Mesodermal cell (in vitro differentiated cells): Measurements from ENCODE around the gene ZPBP2.
"Not testable (repeated sequence)": the region's sequence is repeated elsewhere in the genome, so short reads cannot be mapped to it uniquely, and the experiment has no call there.

Experiments used
- H3K27ac ChIP-seq: 2 replicates; pipeline ENCODE4 v1.7.0; 2013; ENCODE audit warnings: mild to moderate bottlenecking, low read depth, low read length, moderate library complexity; ENCODE audit not compliant: severe bottlenecking
- H3K36me3 ChIP-seq: 2 replicates; pipeline ENCODE4 v1.7.1; 2013; ENCODE audit warnings: mild to moderate bottlenecking, low read length, moderate library complexity; ENCODE audit not compliant: control insufficient read depth, insufficient read depth
- H3K4me1 ChIP-seq: one replicate; pipeline ENCODE4 v1.7.1; 2013; ENCODE audit warnings: mild to moderate bottlenecking, low read length; ENCODE audit not compliant: insufficient read depth, control insufficient read depth, poor library complexity, severe bottlenecking
- H3K4me3 ChIP-seq: 2 replicates; pipeline ENCODE4 v1.7.0; 2013; ENCODE audit warnings: low read length, control low read depth, mild to moderate bottlenecking; ENCODE audit not compliant: insufficient read depth, poor library complexity, severe bottlenecking; ENCODE audit errors: extremely low read depth
- H3K9me3 ChIP-seq: 2 replicates; pipeline ENCODE4 v1.7.1; 2013; ENCODE audit warnings: mild to moderate bottlenecking, low read length, moderate library complexity; ENCODE audit not compliant: control insufficient read depth
- WGBS, 2 experiments: methylation state at CpG; one replicate each; pipeline ENCODE4 v1.1.5; 2013; ENCODE audit warnings: missing lambda C conversion rate in 2 of 2; ENCODE audit not compliant: insufficient coverage in 2 of 2; 5-methylcytosine and 5-hydroxymethylcytosine counted together

Gene ZPBP2

DNA sequence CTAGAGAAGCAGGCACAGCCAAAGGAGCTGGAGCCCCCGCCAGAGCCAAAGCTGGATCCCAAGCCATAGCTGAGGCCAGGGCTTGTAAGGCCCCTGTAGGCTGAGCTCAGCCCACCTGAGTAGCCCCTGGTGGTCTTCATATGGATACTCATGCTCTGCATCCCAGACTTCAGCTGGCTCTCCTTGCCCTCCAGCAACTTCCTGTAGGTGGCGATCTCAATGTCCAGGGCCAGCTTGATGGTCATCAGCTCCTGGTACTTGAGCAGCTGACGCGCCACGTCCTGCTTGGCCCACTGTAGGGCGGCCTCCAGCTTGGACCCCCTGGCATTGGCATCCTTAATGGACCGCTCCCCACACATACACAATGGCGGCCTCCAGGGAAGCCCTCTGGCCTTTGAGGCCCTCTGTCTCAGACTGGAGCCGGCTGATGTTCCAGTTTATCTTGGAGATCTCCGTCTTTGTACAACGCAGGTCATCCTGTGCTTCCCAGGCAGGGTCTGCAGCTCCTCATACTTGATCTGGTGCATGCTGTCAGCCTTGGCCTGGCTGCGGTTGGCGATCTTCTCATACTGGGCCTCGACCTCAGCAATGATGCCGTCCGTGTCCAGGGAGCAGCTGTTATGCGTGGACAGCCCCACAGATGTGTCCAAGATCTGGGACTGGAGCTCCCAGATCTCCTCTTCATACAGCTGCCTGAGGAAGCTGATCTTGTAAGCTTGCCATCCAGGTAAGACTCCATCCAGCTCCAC, 32.8 kb upstream of the ZPBP2 start:
- Histone ChIP-seq H3K9me3 (peaks cover 5% of the 10 kb centered on the region), H3K4me1 (no peaks in the 10 kb centered on the region), H3K27ac (no peak overlapping the region), H3K4me3 (no peak overlapping the region), H3K36me3 (no peaks in the 10 kb centered on the region)
- WGBS, 2 experiments: 91 to 94% methylated on average over 13 to 17 of the region's 17 CpGs

- Histone ChIP-seq H3K27ac (no peak overlapping the region), H3K36me3 (no peaks in the 10 kb centered on the region), H3K9me3 (peaks cover 5% of the 10 kb centered on the region), H3K4me3 (no peak overlapping the region), H3K4me1 (no peaks in the 10 kb centered on the region)
- WGBS, 2 experiments: 74 to 82% methylated on average over 6 of the region's 6 CpGs
These were observed 31.9 kb upstream of the ZPBP2 start for GRCh38 chr17:39836117-39836516.

DNA sequence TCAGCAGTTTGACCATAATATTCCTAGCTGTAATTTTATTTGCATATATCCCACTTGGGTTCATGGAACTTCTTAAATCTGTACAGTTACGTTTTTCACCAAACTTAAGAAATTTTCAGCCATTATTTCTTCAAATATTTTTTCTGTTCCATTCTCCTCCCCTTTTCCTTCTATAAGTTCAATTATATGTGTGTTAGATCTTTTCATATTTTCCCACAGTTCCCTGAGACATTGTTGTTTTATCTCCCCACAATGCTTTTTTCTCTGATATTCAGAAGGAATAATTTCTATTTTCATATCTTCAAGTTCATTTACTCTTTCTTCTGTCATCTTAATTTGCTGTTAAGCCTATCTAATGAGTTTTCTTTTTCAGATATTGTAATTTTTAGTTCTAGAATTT, 29.9 kb upstream of the ZPBP2 start:
- WGBS, 2 experiments: 40% methylated on average over 1 of the region's 1 CpG; no CpG with 5 or more reads in 1 of the 2 experiments
- H3K9me3 ChIP-seq: peaks cover 5% of the 10 kb centered on the region
- no peak overlapping the region for H3K27ac ChIP-seq

GRCh38 chr17:39838784-39839183, 29.2 kb upstream of the ZPBP2 start:
- no CpG with 5 or more reads among the region's 1 CpG for WGBS, 2 experiments
- H3K36me3 ChIP-seq: no peaks in the 10 kb centered on the region
- H3K27ac ChIP-seq: no peak overlapping the region
- peaks cover 5% of the 10 kb centered on the region for H3K9me3 ChIP-seq
- no peaks in the 10 kb centered on the region for H3K4me1 ChIP-seq
- no peak overlapping the region for H3K4me3 ChIP-seq

More for the DNA sequence above, 29.9 kb upstream of the ZPBP2 start:
- H3K4me1 ChIP-seq: no peaks in the 10 kb centered on the region
- no peaks in the 10 kb centered on the region for H3K36me3 ChIP-seq
- no peak overlapping the region for H3K4me3 ChIP-seq

GRCh38 chr17:39841134-39841683, 26.8 kb upstream of the ZPBP2 start:
- H3K4me1 ChIP-seq: no peaks in the 10 kb centered on the region
- no peak overlapping the region for H3K4me3 ChIP-seq
- H3K36me3 ChIP-seq: no peaks in the 10 kb centered on the region
- no peaks in the 10 kb centered on the region for H3K9me3 ChIP-seq
- WGBS, 2 experiments: 75% methylated on average over 2 of the region's 2 CpGs
- no peak overlapping the region for H3K27ac ChIP-seq

GRCh38 chr17:39845052-39845846, 22.8 kb upstream of the ZPBP2 start:
- Histone ChIP-seq H3K36me3 (no peaks in the 10 kb centered on the region), H3K27ac (no peak overlapping the region), H3K9me3 (no peaks in the 10 kb centered on the region), H3K4me1 (no peaks in the 10 kb centered on the region), H3K4me3 (no peak overlapping the region)
- WGBS, 2 experiments: 94 to 100% methylated on average over 1 to 5 of the region's 8 CpGs

GRCh38 chr17:39846205-39846604, 21.8 kb upstream of the ZPBP2 start:
- Histone ChIP-seq H3K27ac (no peak overlapping the region), H3K4me3 (no peak overlapping the region), H3K9me3 (no peaks in the 10 kb centered on the region), H3K36me3 (no peaks in the 10 kb centered on the region), H3K4me1 (no peaks in the 10 kb centered on the region)
- WGBS, 2 experiments: 75% methylated on average over 2 of the region's 4 CpGs; no CpG with 5 or more reads in 1 of the 2 experiments

DNA sequence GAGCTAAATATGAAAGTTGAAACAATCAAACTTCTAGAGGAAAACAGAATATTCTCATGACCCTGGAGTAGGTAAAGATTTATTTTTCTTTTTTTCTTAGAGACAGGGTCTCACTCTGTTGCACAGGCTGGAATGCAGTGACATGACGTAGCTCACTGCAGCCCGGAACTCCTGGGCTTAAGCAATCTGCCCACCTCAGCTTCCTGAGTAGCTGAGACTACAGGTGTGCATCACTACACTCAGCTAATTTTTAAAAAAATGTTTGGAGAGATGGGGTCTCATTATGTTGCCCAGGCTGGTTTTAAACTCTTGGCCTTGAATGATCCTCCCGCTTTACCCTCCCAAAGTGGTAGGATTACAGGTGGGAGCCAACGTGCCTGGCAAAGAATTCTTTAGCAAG, 19.4 kb upstream of the ZPBP2 start:
- no peaks in the 10 kb centered on the region for H3K4me1 ChIP-seq
- H3K27ac ChIP-seq: no peak overlapping the region
- H3K36me3 ChIP-seq: no peaks in the 10 kb centered on the region
- no peaks in the 10 kb centered on the region for H3K9me3 ChIP-seq
- no peak overlapping the region for H3K4me3 ChIP-seq
- WGBS, 2 experiments: 90 to 95% methylated on average over 2 to 3 of the region's 4 CpGs

- not testable (repeated sequence) for H3K4me1 ChIP-seq, H3K27ac ChIP-seq, H3K4me3 ChIP-seq, H3K36me3 ChIP-seq, H3K9me3 ChIP-seq
These were observed 17.8 kb upstream of the ZPBP2 start for GRCh38 chr17:39850186-39850585.

DNA sequence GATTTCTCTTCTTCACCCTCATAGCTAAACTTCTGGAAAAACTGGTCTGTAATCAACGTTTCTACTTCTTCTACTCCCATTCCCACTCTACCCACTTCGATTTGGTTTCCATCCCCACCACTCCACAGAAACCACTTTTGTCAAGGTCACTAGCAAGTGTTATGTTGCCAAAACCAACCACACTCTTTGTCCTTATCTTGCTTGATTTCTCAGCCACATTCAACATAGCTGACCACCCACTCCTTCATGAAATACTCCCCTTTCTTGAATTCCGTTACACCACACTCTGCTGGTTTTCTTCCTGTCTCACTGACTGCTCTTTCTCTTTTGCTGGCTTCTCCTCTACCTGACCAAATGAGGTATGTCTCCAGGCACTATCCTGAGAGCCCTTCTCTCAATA, 15.8 kb upstream of the ZPBP2 start:
- no peak overlapping the region for H3K27ac ChIP-seq
- no peaks in the 10 kb centered on the region for H3K4me1 ChIP-seq
- H3K36me3 ChIP-seq: no peaks in the 10 kb centered on the region
- 78 to 91% methylated on average over 3 of the region's 3 CpGs for WGBS, 2 experiments
- H3K9me3 ChIP-seq: no peaks in the 10 kb centered on the region
- no peak overlapping the region for H3K4me3 ChIP-seq

GRCh38 chr17:39854909-39855308, 13.1 kb upstream of the ZPBP2 start:
- Histone ChIP-seq H3K36me3 (no peaks in the 10 kb centered on the region), H3K9me3 (no peaks in the 10 kb centered on the region), H3K27ac (no peak overlapping the region), H3K4me1 (no peaks in the 10 kb centered on the region), H3K4me3 (no peak overlapping the region)
- WGBS, 2 experiments: 100% methylated on average over 1 of the region's 2 CpGs; no CpG with 5 or more reads in 1 of the 2 experiments
